CD4-positive, alpha-beta T cell (primary cell): ENCODE data around the gene GALNT12. TPM values are rescaled to one million over a fixed set of nuclear protein-coding genes. Genes with fewer than 3 reads are reported as not detected.

ENCODE experiments used
- ATAC-seq: fragments of 200-7000 bp; cut with Tn5 transposase; one replicate; pipeline ENCODE4 v1.10.0; 2022; ENCODE audit warnings: mild to moderate bottlenecking; ENCODE audit not compliant: poor library complexity
- CTCF ChIA-PET: fragments of 350-600 bp; sonication (Branson Sonifier 250); formaldehyde crosslinking; loops from one replicate; lab custom pipeline; 2021; ENCODE audit warnings: antibody characterized with exemption, inconsistent platforms; lab: Charles Lee
- POLR2A ChIA-PET: fragments of 350-600 bp; sonication (Branson Sonifier 250); formaldehyde crosslinking; loops from one replicate; lab custom pipeline; 2021; ENCODE audit warnings: antibody characterized with exemption, inconsistent platforms; lab: Charles Lee
- DNase-seq, 14 experiments: peaks; one replicate each; pipeline ENCODE4 v3.0.0-alpha.2; 2013 to 2020; ENCODE audit warnings: mixed read lengths in 2 of 14
- H3K27ac ChIP-seq, 2 donors: one replicate each; pipeline versions ENCODE4 v1.5.1 to v1.7.0; 2013; ENCODE audit warnings: low read length in 2 of 2, low read depth in 1 of 2, mild to moderate bottlenecking in 1 of 2
- H3K27me3 ChIP-seq, 2 experiments: 1 replicate in 1 of 2; 2 replicates in 1 of 2; pipeline versions ENCODE4 v1.6.1 to v1.7.0; 2013; ENCODE audit warnings: low read length in 2 of 2, control low read depth in 1 of 2, mild to moderate bottlenecking in 1 of 2, moderate library complexity in 1 of 2; ENCODE audit not compliant: insufficient read depth in 2 of 2, control insufficient read depth in 1 of 2
- H3K36me3 ChIP-seq: one replicate; pipeline ENCODE4 v1.6.1; 2013; ENCODE audit warnings: low read length, control low read depth; ENCODE audit not compliant: insufficient read depth
- H3K4me1 ChIP-seq: one replicate; pipeline ENCODE4 v1.6.1; 2013; ENCODE audit warnings: low read length, control low read depth; ENCODE audit not compliant: insufficient read depth
- H3K4me3 ChIP-seq: one replicate; pipeline ENCODE4 v1.5.1; 2013; ENCODE audit warnings: mild to moderate bottlenecking, low read length, moderate library complexity
- H3K9me3 ChIP-seq, 2 experiments: 1 replicate in 1 of 2; 2 replicates in 1 of 2; pipeline versions ENCODE4 v1.6.1 to v1.7.0; 2013; ENCODE audit warnings: low read length in 2 of 2, mild to moderate bottlenecking in 2 of 2, control low read depth in 1 of 2, moderate library complexity in 1 of 2; ENCODE audit not compliant: control insufficient read depth in 1 of 2, insufficient read depth in 1 of 2
- H3K27ac Mint-ChIP-seq: one replicate; pipeline ENCODE4 v1.8.0; 2020; ENCODE audit warnings: mixed read lengths
- H3K27me3 Mint-ChIP-seq: one replicate; pipeline ENCODE4 v1.8.0; 2021; ENCODE audit warnings: mixed read lengths
- H3K36me3 Mint-ChIP-seq: one replicate; pipeline ENCODE4 v1.8.0; 2021; ENCODE audit warnings: low read depth, mixed read lengths
- H3K4me1 Mint-ChIP-seq: one replicate; pipeline ENCODE4 v1.8.0; 2021; ENCODE audit warnings: low read depth, mixed read lengths
- H3K4me3 Mint-ChIP-seq: one replicate; pipeline ENCODE4 v1.8.0; 2020; ENCODE audit warnings: mild to moderate bottlenecking, mixed read lengths
- H3K9me3 Mint-ChIP-seq: one replicate; pipeline ENCODE4 v1.8.0; 2020; ENCODE audit warnings: mixed read lengths
- CTCF ChIP-seq: fragments of 200-600 bp; IDR thresholded peaks from one replicate; pipeline ENCODE4 v1.8.0; 2022; ENCODE audit warnings: antibody characterized with exemption, mild to moderate bottlenecking
- intact Hi-C, 2 experiments: fragments of 100-400 bp; cut with DNase I in 1 of 2; cut with micrococcal nuclease in 1 of 2; formaldehyde crosslinking; loops; one replicate each; pipeline versions ENCODE4 v1.15.1 to v1.9.0; 2023 to 2025; cut with DNase I, micrococcal nuclease
- total RNA-seq, 174 experiments: library from RNA in 2 of 174; stranded (reverse) in 2 of 174; gene quantifications; one replicate each; pipeline ENCODE4 v1.2.3 and lab custom pipeline; 2021 to 2026

The GALNT12 gene
- total RNA-seq, 2 experiments from 2014 or later = 8.7 to 11.5 TPM

DNA sequence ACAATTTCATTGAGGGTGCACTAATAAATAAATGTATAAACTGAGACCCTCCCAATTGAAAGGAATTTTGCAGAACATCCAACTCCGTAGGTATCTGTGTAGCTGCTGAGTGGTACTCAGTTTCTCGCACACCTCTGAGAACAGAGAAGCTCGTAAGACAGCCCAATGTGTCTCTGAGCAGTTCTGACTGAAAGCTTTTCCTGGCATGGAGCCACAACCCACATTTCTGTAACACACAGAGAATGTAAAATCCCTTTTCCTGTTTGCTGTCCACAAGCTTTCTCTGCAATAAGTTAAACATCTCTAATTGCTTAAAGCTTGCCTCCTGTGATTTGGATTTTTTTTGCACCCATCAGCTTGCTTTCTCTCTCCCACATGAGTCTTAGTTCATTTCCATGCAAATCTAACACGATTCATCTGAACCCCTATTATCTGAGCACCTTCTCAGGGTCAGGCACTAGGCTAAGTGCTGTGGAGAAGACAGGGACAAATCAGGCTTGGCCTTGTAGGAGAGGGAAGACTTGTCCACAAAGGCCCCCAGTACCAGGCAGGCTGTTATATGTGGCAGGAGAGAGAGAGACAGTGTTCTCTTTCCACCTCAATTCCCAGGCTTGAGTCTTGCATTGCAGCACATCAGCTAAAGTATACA is 92.1 kb downstream of the GALNT12 start:
- Histone ChIP-seq H3K4me3 (no peak overlapping the region), H3K36me3 (no peaks in the 10 kb centered on the region), H3K4me1 (no peaks in the 10 kb centered on the region), H3K9me3 (no peaks in the 10 kb centered on the region), H3K27ac (no peak overlapping the region), H3K27me3 (peaks cover 4 to 9% of the 10 kb centered on the region in 2 experiments)
- Mint-ChIP-seq H3K4me1 (no peaks in the 10 kb centered on the region), H3K27ac (no peak overlapping the region), H3K9me3 (peaks cover 3% of the 10 kb centered on the region), H3K4me3 (no peak overlapping the region), H3K27me3 (peaks cover 11% of the 10 kb centered on the region), H3K36me3 (no peaks in the 10 kb centered on the region)
- intact Hi-C loops = no loop called here
- ATAC-seq (no peak), DNase-seq (no peak)
- ChIA-PET POLR2A (no interaction called here), CTCF (no interaction called here)
- no peak for TF ChIP-seq CTCF

Other genes with a start within 250 kb of the GALNT12 start
- not detected for gene GABBR2, start 98.7 kb upstream of the GALNT12 start, total RNA-seq
- gene ANKS6, start 11.1 kb upstream of the GALNT12 start, total RNA-seq = 10 to 100 TPM; 11.8 to 12.2 TPM
- not detected for gene COL15A1, start 136.2 kb downstream of the GALNT12 start, total RNA-seq